ENCODE results near the gene IL12RB2.

DNA sequence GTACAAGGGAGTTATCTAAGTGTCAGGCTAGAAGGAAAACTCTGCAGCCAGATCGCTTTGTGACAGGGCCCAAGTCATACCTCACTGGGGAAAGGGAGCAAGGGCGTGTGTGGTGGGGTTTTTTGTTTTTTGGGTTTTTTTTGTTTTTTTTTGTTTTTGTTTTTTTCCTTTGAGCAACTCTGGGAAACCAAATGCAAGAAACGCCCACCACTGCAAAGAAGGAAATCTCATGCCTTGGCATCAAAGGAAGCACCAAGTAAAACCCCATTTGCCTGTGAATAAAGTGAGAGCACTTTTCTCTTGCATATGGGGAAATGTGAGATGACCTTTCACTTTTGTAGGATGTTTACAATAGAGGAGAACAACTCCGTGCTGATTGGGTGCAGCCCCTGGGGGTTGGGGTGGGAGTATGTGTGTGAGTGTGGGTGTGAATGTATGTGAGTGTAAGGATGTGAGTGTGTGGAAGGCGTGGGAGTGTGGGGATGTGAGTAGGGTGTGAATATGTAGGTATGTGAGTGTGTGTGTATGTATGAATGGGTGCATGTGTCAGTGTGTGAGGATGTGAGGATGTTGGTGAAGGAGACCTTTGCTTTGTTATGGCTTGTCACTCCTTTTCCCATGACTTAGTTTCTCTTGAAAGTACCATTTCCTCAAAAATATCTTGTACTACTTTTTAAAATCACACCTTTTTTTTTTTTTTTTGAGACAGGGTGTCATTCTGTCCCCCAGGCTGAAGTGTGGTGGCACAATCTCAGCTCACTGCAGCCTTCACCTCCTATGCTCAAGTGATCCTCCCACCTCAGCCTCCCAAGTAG lies 34.6 kb downstream of the IL12RB2 start:
- TF ChIP-seq, protein P1, sequence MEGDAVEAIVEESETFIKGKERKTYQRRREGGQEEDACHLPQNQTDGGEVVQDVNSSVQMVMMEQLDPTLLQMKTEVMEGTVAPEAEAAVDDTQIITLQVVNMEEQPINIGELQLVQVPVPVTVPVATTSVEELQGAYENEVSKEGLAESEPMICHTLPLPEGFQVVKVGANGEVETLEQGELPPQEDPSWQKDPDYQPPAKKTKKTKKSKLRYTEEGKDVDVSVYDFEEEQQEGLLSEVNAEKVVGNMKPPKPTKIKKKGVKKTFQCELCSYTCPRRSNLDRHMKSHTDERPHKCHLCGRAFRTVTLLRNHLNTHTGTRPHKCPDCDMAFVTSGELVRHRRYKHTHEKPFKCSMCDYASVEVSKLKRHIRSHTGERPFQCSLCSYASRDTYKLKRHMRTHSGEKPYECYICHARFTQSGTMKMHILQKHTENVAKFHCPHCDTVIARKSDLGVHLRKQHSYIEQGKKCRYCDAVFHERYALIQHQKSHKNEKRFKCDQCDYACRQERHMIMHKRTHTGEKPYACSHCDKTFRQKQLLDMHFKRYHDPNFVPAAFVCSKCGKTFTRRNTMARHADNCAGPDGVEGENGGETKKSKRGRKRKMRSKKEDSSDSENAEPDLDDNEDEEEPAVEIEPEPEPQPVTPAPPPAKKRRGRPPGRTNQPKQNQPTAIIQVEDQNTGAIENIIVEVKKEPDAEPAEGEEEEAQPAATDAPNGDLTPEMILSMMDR (IDR thresholded peaks at IDR 0.05): no peak
- TF ChIP-seq POLR2A (IDR thresholded peaks at IDR 0.05): no peak

All from uterus (tissue), 2 donors.